Effector CD4-positive, alpha-beta T cell (primary cell): ENCODE data around the gene MLLT3.

Experiments used
- DNase-seq: peaks from one replicate; pipeline ENCODE4 v3.0.0-alpha.2; 2020

The MLLT3 gene

DNA sequence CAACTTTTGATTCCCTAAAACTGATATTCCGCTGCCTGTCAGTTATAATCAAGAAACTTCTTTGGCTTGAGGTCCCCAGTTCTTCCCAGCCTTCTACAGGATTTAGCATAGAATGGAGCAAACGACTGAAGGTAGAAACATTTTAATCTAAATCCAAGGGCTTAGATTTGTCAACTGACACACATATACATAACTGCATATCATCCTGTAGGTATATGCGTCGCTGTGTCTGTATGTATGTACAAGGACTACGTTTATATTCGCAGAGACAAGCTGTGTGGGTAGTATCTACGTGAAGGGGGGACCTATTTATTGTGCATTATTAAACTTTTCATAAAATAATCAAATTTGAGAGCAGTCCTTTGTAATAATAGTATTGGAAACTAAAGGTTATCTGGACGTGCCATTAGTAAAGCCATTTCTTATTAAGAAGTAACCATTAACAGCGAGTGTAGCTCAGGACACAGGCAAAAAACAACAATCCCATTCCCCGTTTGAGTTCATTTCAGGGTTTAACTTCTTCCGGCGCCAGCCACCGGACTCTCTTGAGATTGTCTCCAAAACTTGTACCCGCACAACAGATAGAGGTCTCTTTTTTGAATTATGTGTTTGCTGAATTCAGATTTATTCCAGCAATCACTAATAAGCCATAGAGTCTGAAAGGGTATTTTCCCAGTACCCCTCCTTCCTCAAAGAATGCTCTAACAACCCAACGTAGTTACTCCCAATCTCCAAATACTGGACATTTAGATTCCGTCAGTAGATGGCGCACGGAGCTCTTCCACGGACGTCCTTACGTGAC, 2.1 kb upstream of the MLLT3 start:
- peak; percentile 31 for DNase-seq

DNA sequence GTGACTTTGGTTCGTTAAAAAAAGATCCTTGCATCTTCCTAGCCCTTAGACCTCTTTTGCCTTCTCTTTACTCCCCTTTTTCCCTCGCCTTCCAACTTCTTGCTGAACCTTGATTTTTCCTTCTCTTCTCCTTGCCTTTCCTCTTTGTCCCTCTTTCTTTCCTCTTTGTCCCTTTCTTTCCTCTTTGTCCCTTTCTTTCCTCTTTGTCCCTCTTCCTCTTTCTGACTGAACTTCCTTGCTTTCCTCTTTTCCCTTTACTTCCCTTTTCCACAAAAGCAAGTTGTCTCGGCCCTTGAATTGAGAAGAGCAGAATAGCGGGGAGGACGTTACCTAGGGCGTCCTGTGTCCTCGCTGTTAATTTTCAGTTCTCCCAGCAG, 1.4 kb upstream of the MLLT3 start:
- no peak for DNase-seq

DNA sequence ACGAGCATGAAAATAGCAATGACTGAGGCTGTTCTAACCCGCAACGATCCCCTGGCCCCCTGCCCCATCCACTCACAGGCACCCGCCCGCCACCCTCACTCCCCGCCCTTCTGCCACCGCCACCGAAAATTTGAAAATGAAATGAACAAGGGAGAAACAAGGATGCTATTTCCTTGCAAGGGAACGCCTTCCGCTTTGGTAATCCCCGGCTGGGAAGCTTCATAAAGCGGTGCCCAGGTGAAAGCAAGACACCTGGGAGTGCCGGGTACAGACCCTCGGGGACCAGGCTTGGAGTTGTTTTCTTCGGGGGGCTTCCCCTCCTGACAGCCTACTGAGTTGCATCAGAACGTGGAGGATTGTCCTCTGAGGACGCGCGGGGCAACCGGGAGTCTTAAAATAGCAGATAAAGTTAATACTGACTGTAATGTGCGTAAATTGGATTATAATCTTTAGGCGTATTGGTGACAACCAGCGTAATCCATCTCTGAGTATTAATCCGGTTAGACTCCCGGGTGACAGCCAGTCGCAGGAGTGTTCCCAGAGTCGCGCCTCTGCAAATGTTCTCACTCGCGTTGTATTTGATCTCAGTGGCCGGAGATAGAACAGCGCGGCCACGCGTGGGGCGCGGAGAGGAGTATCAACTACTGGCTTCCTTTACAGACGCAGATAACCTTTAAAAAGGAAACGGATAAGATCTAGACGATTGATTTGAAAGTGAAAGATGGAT, 885 bp upstream of the MLLT3 start:
- peak; percentile 61 for DNase-seq

DNA sequence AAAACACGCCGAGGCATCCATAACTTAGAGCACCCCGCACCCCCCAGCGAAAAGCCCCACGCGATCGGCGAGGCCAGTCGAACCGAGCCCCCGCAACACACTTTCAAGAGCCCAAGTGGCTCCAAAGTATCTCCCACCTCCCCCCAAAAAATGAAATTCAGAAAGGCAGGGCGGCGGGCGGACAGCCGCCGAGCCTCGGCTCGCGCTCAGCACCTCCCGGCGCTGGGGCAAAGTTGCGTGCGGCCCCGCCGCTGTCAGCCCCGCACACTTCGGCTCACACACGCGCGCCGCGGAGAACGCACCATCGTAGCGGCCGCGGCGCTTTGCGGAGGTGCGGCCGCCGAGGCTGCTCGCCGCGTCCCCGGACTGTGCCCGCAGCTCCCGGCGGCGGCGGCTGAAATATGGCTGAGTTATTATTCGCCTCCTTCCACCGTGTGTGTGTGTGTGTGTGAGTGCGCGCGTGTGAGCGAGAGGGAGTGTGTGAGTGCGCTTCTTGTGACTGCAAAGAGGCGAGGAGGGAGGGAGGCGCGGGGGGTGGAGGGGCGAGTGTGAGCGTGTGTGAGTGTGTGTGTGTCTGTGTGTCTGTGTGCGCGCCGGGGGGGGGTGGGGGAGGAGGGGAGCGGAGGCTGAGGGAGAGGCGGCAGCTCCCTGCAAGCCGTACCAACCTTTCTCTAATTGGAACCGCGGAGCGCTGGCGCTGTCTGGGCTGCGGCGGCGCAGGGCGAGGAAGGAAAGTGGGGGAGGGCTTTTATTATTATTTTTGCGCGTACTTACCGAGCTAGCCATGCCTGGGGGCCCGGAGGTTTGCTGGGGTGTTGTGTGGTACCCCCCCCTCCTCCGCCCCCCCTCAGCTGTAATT, 599 bp downstream of the MLLT3 start:
- DNase-seq = peak; percentile 73

DNA sequence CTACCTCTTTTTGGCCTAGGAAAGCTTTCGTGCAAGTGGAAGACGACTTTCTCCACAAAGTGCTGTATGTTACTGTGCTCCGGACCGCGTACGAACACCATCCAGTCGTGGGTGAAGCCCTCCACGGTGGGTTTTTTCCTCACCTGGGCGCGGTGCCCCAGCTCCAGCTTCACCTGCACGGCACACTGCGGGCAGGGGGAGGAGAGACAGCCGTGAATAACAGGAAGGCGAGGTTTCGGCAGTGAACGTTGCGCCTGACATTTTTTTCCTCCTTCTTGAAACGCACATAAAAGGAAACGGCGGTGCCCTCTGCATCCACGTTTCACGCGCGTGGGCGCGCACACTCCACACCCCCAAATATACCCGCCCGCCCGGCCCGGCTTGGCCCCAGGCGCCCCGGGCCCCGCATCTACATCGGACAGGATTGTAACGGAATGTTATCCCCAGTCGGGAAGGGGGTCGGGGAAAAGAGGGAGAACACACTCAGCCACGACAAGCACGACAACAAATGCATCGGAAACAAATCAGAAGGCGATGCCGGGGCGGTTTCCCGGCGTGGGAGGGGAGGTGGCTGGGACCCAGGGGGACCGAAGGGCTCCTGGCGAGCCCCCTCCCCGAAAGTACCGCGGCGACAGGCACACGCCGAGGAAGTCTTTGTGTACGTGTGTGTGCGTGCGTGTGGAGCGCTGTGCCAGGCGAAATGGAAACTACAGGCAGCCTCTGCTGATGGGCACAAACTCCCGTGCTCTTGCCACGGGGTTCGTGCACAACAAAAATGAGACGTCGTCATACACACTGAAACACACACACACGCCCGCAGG, 1.4 kb downstream of the MLLT3 start:
- peak; percentile 49 for DNase-seq

DNA sequence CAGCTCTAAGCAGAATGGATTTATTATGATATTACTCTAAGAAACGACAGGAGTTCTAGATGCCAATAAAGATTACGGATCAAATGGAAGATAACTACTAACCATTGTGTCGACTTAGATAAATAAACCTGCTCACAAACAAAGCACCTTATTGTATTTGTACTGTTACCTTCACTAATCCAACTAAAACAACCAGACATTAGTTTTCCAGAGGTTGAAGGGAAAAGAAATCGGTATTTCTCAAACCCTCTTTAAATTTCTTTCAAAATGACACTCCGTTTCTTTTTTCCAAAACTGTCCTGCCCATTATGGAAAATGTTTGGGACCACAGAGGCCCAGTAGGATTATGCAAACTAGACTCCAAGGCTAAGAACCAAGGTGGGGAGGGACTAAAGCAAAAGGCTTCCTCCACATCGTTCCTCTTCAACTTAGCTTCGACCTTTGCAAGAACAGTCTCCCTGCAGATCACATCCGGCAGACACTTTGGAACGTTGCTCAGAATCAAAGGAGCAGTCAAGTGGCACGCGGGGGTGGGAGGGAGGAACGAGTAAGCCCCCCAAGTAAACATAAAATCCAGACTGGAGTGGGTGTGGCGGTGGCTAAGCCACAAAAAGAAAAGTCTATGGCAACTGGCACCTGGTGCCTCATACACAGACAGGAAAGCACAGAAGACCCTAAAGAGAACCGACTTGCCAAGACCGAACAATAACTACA, 2.7 kb downstream of the MLLT3 start:
- peak; percentile 2 for DNase-seq

DNA sequence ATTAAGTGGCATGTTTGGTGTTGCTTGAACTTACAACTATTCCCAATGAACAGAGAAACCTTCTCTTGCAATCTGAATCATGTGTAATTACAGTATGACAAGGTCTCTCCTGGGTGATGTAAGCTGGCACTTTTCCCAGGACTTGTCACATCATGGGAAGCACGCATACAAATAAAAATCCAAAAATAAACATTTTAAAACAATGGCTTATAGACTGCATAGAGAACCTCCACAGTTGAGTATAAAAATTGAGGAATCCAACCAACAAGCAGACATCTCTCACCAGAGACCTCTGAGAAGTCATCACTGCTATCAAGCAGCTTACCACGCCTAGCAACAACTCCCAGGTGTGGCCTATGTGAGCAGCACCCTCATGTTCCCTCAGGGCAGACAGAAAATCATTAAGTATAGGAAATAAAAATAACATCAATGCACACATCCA, 3.9 kb downstream of the MLLT3 start:
- DNase-seq = no peak

DNA sequence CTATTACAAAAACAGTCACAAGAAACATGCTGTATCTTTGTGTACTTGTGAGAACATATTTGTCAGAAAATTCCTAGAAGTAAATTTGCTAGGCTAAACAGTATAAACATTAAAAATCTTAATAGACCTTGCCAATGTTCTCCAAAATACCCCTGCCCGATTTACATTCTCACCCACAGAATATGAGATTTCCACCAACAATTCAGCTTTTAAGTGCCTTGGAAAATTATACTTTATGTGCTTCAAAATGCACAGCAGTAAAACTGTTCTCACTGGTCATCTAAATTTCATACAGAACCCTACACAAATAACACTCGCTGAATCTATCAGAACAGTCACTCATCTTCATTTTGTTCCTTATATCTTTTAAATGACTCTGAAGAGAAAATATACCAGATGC, 5.5 kb downstream of the MLLT3 start:
- no peak for DNase-seq

DNA sequence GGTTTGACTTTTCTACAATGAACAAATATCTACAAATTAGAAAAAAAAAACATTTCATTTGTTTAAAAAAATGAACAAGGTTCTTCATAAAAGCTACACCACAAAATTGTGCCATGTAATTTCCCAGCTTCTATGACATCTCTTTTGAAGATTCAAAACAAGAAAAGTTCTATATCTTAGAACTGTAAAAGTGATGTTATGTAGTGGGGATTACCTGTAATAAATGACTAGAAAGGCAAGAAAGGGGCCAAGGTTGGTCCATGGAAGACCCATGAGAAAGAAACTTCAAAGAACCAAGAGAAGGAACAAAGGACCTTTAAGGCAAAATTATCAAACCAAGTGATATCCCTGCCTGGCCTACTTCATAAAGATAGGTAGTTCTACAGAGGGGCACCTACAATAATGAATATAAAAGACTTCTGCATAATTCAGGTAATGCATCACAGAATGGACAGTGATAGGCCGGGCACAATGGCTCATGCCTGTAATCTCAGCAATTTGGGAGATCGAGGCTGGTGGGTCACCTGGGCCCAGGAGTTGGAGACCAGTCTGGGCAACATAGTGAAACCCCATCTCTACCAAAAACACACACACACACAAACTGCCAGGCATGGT, 7.6 kb downstream of the MLLT3 start:
- no peak for DNase-seq

DNA sequence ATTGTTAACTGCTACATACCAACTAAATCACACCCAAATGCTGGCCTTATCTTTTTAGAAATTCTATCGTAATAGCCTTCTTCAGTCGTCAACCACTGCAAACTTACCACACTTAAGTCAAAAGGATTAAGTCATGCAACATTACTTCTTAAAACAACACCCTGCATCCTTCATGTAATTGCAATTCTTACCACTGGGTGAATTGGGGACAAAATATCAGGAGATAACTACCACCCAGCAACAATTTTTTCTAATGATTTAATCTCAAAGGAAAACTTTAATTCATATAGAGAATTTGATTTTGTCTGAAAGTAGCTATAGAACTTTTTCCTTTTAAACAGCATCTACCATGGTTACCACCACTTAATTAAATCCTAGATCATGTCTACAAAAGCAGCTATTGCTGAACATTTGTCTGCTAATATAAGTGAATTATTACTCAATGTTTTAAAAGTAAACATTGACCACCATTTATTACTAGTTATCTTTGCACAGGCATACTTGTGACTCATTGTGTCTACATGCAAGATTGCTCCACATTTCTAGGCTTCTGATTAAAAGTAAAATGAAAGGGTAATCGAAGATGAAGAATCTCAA, 10.5 kb downstream of the MLLT3 start:
- DNase-seq = no peak

DNA sequence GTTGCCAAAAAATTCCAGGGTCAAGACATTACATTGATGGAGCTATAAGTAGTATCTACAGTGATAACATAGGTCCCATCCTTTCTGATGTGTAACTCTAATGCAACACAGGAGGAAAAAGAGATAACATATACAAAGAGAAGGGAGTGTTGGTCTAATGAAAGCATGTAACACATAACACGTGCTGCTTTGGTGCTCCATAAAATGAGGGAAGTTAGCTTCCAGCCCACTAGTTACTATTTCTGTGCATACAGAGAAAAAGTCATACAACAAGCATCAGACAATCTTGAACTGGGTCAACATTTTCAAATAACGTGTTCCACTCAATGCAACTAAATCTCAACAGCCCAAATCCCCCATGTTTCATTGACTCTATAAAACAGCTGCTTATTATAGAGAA, 11.7 kb downstream of the MLLT3 start:
- no peak for DNase-seq

DNA sequence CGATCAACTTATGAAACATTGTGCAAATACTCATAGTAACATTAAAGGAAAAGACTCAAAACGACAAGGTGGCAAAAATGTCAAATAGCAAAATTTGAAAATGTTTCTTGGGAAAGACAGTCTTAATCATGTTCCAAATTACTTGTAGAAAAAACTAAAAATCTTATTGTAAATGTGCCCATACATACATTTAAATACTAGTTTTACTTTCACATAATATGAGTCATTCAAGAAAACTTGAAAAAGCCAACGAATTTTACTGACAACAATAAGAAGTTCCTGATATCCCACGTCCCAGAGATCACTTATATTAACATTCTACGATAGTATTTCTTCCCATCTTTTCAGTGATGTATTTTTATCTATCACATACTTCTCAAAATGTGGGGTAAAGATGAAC, 13.7 kb downstream of the MLLT3 start:
- DNase-seq = no peak

DNA sequence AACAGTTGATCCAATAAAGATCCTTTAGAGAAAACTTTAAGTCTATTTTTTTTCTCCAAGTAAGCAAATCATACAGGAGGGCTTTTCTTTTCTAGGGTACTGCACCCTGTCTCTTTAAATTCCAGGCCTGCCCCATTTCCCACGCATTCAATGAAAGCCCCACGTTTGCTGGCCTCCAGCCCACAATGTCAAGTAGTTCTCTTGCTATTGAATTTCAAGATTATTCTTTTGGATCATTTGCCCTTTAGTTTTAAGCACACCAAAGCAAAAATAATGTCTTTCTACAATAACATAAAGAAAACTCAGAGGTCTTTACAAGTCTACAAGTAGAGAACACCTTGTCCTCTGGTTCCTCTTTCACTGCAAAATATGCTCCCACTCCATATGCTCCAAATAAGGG, 15.6 kb downstream of the MLLT3 start:
- no peak for DNase-seq

DNA sequence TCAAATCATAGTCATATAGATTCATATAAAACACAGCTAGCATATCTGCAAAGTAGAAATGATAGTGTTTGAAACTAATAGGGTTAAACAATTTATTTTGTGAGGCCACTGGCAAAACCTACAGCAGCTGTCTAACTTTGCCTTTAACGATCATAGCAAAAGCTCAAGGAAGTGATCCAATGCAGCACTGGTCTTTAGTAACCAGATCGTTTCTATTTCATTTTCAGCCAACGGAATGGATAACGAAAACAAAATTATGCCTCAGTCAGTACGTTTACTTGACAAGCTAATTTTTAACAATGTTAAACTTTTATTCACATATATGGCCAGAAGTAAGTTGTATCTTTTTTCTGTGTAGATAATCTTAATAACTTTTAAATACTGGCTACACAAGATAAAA, 17.7 kb downstream of the MLLT3 start:
- DNase-seq = no peak

DNA sequence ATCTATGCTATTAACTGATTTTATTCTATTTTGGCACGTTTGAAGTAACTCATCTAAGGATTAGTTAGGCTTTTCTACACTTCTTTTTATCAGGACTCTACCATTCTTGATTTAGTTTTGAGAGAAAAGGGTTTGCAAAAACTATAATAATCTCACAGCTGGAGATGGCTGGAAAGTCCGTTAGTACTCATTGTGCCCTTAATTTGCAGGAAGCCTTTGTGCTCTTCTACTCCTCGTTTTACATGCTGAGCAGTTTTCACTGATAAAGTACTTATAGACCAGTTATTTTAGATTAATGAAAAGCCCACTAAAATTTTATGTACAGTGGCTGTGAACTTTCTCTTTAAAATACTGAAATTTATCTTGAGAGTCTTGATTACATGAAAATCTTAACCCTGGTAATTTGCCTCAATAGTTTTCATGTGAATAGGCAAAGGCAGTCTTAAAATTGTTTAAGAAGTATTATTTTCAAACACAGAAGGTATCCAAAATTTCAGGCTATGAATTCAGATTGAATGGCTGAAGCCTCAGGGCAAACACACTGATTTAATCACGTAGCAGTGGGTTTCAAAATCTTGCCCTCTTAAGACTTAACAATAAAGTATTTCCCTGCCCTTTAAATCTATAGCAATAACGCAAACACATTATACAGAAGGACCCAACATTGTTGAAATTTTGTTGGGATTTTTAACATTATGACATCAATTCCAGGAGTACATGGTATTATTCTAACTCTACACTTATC, 18.6 kb downstream of the MLLT3 start:
- no peak for DNase-seq

DNA sequence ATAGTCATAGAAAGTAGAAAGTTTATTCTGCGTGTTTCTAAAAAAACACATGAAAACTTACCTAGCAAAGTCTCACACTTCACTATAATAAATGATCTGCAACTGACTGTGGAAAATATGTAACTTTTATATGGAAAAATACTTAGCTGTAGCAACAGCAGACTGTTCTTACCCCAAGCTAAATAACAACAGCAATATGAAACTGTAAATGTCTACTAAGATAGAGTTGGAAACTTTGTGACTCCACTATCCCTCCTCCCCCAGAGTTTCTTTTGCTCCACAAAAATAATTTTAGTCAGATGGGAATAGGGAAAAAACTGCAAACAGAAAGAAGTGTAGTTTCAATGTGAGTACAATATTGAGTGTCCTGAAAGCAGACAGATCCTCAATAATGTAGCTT, 21.0 kb downstream of the MLLT3 start:
- DNase-seq = no peak

DNA sequence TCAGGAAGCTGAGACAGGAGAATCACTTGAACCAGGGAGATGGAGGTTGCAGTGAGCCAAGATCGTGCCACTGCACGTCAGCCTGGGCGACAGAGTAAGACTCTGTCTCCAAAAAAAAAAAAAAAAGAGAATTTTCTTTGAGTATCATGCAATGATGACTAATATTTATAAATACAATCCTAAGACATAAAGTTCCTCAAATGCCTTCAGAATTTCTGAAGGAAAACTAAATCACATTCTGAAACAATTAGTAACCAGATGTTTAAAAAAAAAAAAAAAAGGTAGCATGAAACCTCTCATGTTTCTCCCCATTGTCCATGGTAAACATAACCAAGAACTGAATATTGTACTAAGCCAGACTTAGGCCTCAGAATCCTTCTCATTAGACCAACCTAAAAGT, 23.1 kb downstream of the MLLT3 start:
- DNase-seq = no peak

DNA sequence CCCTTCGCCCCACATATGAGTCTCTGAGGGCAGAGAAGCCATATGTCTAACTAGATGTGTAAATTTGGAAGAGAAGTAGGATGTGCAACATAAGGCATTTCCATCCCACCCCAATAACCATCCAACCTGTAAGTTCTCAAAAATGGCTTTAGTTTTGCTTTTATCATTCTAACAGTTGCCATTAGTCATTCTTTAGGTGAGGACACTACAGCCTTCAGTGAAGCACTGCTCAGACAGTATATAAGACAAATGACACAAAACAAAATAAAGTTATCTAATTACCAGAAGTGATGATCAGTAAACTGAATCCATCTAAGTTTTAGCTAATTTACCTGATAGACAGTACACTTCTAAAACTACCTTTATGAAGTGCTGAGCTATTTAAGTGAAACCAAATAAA, 23.9 kb downstream of the MLLT3 start:
- DNase-seq = no peak

DNA sequence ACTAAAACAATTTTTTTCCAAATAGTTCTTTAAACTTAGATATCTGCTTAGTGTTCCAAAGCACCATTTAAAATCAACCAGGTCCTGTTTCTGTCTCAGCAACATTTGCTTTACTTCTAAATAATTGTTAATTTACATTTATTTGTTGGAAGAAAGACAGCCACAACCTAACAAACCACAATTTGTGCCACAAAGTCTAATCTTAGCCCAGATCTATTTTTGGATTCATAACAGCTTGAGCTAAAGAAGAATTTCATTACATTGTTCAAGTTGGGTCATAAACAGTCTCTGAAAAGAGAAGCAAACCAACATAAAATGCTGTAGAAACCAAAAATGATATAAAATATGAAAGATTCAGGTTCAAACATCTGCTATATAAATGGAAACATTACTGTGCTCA, 24.4 kb downstream of the MLLT3 start:
- no peak for DNase-seq

DNA sequence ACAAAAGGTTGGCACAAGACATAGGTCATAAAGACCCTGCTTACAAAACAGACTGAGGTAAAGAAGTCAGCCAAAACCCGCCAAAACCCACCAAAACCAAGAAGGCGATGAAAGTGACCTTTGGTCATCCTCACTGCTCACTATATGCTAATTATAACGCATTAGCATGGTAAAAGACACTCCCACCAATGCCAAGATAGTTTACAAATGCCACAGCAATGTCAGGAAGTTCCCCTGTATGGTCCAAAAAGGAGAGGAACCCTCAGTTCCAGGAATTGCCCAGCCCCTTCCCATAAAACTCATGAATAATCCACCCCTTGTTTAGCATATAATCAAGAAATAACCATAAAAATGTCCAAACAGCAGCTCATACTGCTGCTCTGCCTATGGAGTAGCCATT, 27.7 kb downstream of the MLLT3 start:
- DNase-seq = no peak
